GM18858 (cell line): ENCODE data around the gene ATXN1.
A peak's percentile ranks its signal among the peaks of the same experiment; 100 is the strongest.

Experiments used
- ATAC-seq: cut with Tn5 transposase; IDR thresholded peaks from one replicate; pipeline ENCODE4 v1.9.1; 2021; ENCODE audit not compliant: unreplicated experiment

Gene ATXN1

GRCh38 chr6:16375843-16376242, 385.4 kb downstream of the ATXN1 start:
- ATAC-seq, result no peak

- ATAC-seq, result no peak
These were observed 386.1 kb downstream of the ATXN1 start for GRCh38 chr6:16375206-16375605.

GRCh38 chr6:16374461-16375200, 386.6 kb downstream of the ATXN1 start:
- ATAC-seq, result peak; percentile 60

GRCh38 chr6:16374016-16374415, 387.2 kb downstream of the ATXN1 start:
- no peak for ATAC-seq

GRCh38 chr6:16372029-16372776, 389.1 kb downstream of the ATXN1 start:
- ATAC-seq, result no peak

GRCh38 chr6:16371401-16371800, 389.9 kb downstream of the ATXN1 start:
- no peak for ATAC-seq

- no peak for ATAC-seq
These were observed 390.3 kb downstream of the ATXN1 start for GRCh38 chr6:16370943-16371342.

- no peak for ATAC-seq
These were observed 391.3 kb downstream of the ATXN1 start for GRCh38 chr6:16369989-16370388.

GRCh38 chr6:16369140-16369745, 392.0 kb downstream of the ATXN1 start:
- ATAC-seq, result no peak

- no peak for ATAC-seq
These were observed 393.7 kb downstream of the ATXN1 start for GRCh38 chr6:16367571-16367970.

- ATAC-seq, result no peak
These were observed 397.5 kb downstream of the ATXN1 start for GRCh38 chr6:16363749-16364148.

GRCh38 chr6:16362819-16363589, 398.3 kb downstream of the ATXN1 start:
- ATAC-seq, result no peak

- no peak for ATAC-seq
These were observed 399.0 kb downstream of the ATXN1 start for GRCh38 chr6:16362296-16362695.

- ATAC-seq, result no peak
These were observed 399.4 kb downstream of the ATXN1 start for GRCh38 chr6:16361861-16362260.

GRCh38 chr6:16361121-16361520, 400.1 kb downstream of the ATXN1 start:
- ATAC-seq, result no peak

GRCh38 chr6:16360365-16360764, 400.9 kb downstream of the ATXN1 start:
- no peak for ATAC-seq

- ATAC-seq, result no peak
These were observed 401.7 kb downstream of the ATXN1 start for GRCh38 chr6:16359563-16359962.

- no peak for ATAC-seq
These were observed 402.6 kb downstream of the ATXN1 start for GRCh38 chr6:16358531-16359138.

GRCh38 chr6:16355699-16356446, 405.4 kb downstream of the ATXN1 start:
- ATAC-seq, result no peak

- no peak for ATAC-seq
These were observed 406.0 kb downstream of the ATXN1 start for GRCh38 chr6:16355238-16355637.
